ENCODE measurements around the gene FOXN3. TPM values are rescaled to one million over a fixed set of nuclear protein-coding genes. Genes with fewer than 3 reads are reported as not detected.
A peak's percentile ranks its signal among the peaks of the same experiment; 100 is the strongest.

Gene FOXN3
- total RNA-seq, 1 experiment from 2014 or later = 13.8 TPM

DNA sequence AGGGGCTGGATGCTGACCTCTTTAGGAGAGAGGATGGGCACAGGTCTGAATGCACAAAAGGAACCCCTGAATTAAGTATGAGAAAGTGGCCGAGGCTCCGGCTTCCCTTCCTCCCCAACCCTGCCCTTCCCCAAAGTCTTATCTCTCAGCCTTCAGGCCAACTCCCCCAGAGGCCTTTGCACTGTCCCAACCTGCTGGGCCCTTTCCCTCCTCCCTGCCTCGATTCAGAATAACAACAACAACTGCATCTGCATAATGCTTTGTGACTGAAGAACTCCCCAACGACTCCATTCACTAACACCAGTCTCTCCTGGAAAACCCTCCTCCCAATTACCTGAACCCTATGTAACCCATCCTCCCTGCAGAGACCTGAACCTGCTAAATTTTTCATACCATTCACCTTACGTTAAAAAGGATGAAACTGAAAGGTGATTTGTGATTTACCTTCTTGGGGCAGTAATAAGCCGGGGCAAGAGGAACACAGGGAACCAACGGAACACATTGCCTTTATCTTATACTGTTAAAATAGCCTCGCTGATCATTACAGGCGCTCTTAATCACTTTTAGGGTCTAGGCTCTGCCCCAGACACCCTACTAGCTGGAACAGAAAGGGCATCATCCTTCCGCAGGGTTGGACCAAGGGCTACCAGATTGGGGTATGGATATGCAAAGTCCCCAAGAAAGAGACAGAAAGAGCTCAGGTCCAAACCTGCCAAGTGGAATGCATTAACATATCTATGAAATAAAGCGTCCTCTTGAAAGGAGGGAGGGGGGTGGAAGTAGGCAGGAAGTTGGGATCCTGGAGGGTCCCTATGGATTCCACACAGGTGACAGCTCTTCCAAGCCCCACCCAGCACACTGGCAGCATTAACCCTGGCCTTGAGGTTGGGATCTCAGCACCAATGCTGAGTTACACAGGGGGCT, 24.2 kb upstream of the FOXN3 start:
- no peaks in the 10 kb centered on the region for H3K27me3 ChIP-seq (ENCODE audit: low read length)
- no peaks in the 10 kb centered on the region for H3K36me3 ChIP-seq (ENCODE audit: insufficient read depth, low read length)
- no peaks in the 10 kb centered on the region for H4K20me1 ChIP-seq (ENCODE audit: insufficient read depth, low read depth, low read length)
- no peak overlapping the region for H3K27ac ChIP-seq (ENCODE audit: low read length)
- no peaks in the 10 kb centered on the region for H3K9me3 ChIP-seq (ENCODE audit: low read length)
- no peaks in the 10 kb centered on the region for H3K9me2 ChIP-seq (replicated peaks; ENCODE audit: insufficient read depth, low read length)
- no peak overlapping the region for H3K4me3 ChIP-seq (ENCODE audit: low read length)
- no peak for DNase-seq
- no peak overlapping the region for H3K4me2 ChIP-seq (ENCODE audit: low read depth, low read length, poor library complexity, severe bottlenecking)
- no peaks in the 10 kb centered on the region for H3K79me2 ChIP-seq (ENCODE audit: low read length)
- H2AFZ ChIP-seq (ENCODE audit: low read length) = no peak overlapping the region
- H3K9ac ChIP-seq (ENCODE audit: low read length) = no peak overlapping the region
- peaks cover 8% of the 10 kb centered on the region for H3K4me1 ChIP-seq (ENCODE audit: low read length)

DNA sequence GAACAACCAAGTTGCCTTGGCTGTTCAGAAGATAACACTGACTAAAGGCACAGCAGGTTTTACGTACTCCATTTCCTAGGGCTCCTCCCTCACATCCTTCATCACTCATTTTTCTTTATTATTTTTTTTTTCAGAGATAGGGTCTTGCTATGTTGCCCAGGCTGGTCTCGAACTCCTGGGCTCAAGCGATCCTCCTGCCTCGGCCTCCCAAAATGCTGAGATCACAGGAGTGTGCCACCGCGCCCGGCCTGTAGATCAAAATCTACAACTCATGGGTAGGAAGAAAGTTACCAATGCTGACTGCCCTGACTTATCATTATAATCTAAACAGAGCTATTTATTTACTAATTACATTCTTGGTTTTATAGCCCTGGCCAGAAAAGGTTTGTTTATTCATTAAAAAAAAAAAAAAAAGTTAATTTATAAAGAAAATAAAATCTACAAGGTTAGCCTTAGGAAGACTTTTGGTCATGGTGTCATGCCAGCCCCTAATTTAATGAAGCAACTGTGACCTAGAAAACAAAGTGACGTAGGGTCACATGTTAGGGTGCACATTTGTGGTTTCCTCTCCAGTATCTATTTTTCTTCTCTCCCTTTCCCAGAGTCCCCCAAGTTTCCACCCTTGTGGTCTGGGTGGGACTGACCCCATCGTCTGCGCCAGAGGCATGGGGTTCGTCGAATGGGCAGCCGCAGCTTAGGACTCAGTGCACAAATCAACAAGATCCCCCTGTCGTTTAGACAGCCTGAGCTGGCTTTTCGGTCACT, 19.0 kb upstream of the FOXN3 start:
- H3K9me2 ChIP-seq (replicated peaks; ENCODE audit: insufficient read depth, low read length) = no peaks in the 10 kb centered on the region
- no peaks in the 10 kb centered on the region for H3K36me3 ChIP-seq (ENCODE audit: insufficient read depth, low read length)
- H3K4me3 ChIP-seq (ENCODE audit: low read length) = no peak overlapping the region
- no peak overlapping the region for H3K27ac ChIP-seq (ENCODE audit: low read length)
- H3K9me3 ChIP-seq (ENCODE audit: low read length) = no peaks in the 10 kb centered on the region
- no peak for DNase-seq
- no peak overlapping the region for H3K4me2 ChIP-seq (ENCODE audit: low read depth, low read length, poor library complexity, severe bottlenecking)
- peaks cover 5% of the 10 kb centered on the region for H3K4me1 ChIP-seq (ENCODE audit: low read length)
- H3K27me3 ChIP-seq (ENCODE audit: low read length) = no peaks in the 10 kb centered on the region
- no peaks in the 10 kb centered on the region for H3K79me2 ChIP-seq (ENCODE audit: low read length)
- H2AFZ ChIP-seq (ENCODE audit: low read length) = no peak overlapping the region
- H4K20me1 ChIP-seq (ENCODE audit: insufficient read depth, low read depth, low read length) = no peaks in the 10 kb centered on the region
- no peak overlapping the region for H3K9ac ChIP-seq (ENCODE audit: low read length)

DNA sequence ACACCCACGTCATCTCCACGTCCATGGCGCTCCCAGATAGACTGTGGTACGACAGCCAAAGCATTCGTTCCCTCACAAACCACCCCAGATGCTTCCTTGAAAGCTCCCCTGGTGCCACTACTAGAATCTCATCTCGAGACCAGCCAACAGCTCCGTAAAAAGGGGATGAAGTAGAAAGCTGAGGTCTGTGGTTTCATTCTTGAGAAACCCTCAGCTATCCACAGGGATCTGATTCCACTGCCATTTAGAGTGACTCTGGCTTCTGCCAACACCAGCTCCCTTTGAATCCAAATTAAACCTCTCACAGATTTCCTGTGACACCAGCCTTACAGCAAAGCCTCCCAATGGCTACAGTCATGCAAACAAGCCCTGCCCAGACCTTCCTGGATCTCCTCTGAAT, 18.5 kb upstream of the FOXN3 start:
- no peak overlapping the region for H3K4me3 ChIP-seq (ENCODE audit: low read length)
- no peak overlapping the region for H3K27ac ChIP-seq (ENCODE audit: low read length)
- H4K20me1 ChIP-seq (ENCODE audit: insufficient read depth, low read depth, low read length) = no peaks in the 10 kb centered on the region

DNA sequence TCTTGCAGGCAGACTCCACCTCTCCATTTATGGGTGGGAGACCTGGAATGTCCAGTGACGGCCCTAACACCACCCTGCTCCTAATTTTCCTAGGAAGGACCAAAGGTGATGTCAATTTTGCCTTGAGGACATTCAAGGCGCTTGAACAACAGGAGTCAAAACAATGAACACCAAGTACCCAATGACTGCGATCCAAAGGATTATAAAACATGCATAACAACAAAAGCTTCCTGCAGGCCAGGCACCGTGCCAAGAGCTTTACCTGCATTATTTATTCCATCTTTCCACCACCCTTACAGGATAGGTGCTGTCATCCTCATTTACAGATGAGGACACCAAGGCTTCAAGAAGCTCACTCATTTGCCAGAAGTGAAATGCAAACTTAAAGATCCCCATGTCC, 15.2 kb upstream of the FOXN3 start:
- Histone ChIP-seq H3K9me2 (replicated peaks; ENCODE audit: insufficient read depth, low read length) (no peaks in the 10 kb centered on the region), H2AFZ (ENCODE audit: low read length) (no peak overlapping the region), H3K9ac (ENCODE audit: low read length) (no peak overlapping the region), H3K4me3 (ENCODE audit: low read length) (no peak overlapping the region), H3K27me3 (ENCODE audit: low read length) (no peaks in the 10 kb centered on the region), H3K36me3 (ENCODE audit: insufficient read depth, low read length) (no peaks in the 10 kb centered on the region), H3K4me2 (ENCODE audit: low read depth, low read length, poor library complexity, severe bottlenecking) (no peak overlapping the region), H3K9me3 (ENCODE audit: low read length) (no peaks in the 10 kb centered on the region), H3K79me2 (ENCODE audit: low read length) (no peaks in the 10 kb centered on the region), H4K20me1 (ENCODE audit: insufficient read depth, low read depth, low read length) (no peaks in the 10 kb centered on the region), H3K4me1 (ENCODE audit: low read length) (peaks cover 25% of the 10 kb centered on the region), H3K27ac (ENCODE audit: low read length) (no peak overlapping the region)
- DNase-seq = no peak

More for the DNA sequence above, 18.5 kb upstream of the FOXN3 start:
- H3K36me3 ChIP-seq (ENCODE audit: insufficient read depth, low read length) = no peaks in the 10 kb centered on the region
- no peaks in the 10 kb centered on the region for H3K27me3 ChIP-seq (ENCODE audit: low read length)
- H3K9me3 ChIP-seq (ENCODE audit: low read length) = no peaks in the 10 kb centered on the region
- H3K9me2 ChIP-seq (replicated peaks; ENCODE audit: insufficient read depth, low read length) = no peaks in the 10 kb centered on the region
- no peaks in the 10 kb centered on the region for H3K79me2 ChIP-seq (ENCODE audit: low read length)
- peaks cover 11% of the 10 kb centered on the region for H3K4me1 ChIP-seq (ENCODE audit: low read length)
- no peak overlapping the region for H2AFZ ChIP-seq (ENCODE audit: low read length)
- DNase-seq = no peak
- H3K4me2 ChIP-seq (ENCODE audit: low read depth, low read length, poor library complexity, severe bottlenecking) = no peak overlapping the region
- H3K9ac ChIP-seq (ENCODE audit: low read length) = no peak overlapping the region

DNA sequence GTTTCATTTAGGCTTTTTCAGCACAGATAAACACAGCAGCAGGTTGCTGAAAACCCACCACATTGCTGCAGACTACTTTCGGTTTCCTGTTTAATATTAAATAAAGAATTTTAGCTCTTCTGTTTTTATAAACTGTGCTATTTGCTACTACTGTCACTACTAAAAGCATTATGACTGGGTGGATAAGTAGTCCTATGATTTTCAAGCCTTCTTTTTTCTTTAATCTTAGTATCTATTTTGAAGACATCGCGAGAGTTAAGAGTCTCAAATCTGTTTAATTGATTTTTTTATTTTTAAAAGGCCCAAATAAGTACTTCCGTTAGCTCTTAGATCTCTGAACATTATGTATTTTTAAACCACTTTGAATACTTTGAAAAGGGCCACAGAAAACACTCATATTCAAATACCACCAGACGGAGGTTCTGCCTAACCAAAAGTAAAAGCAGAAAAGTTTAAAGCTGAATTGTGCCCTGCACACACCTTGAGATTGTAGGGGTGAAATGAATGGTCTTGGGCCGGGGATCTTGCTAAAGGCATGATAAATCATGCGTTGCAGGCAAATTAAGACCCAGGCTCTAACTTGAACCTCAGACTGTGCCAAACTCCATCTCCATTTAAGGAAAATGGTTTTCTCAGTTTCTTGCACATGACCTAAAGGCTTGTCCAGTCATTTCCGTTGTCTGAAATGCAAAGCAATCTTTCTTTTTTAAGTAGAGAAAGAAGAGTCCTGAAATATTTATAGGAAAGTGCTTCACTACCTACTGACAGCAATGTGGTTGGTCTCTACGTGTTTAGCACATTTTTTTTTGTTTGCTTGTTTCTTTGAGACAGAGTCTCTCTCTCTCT, 13.6 kb upstream of the FOXN3 start:
- H2AFZ ChIP-seq (ENCODE audit: low read length) = no peak overlapping the region
- peaks cover 25% of the 10 kb centered on the region for H3K4me1 ChIP-seq (ENCODE audit: low read length)

DNA sequence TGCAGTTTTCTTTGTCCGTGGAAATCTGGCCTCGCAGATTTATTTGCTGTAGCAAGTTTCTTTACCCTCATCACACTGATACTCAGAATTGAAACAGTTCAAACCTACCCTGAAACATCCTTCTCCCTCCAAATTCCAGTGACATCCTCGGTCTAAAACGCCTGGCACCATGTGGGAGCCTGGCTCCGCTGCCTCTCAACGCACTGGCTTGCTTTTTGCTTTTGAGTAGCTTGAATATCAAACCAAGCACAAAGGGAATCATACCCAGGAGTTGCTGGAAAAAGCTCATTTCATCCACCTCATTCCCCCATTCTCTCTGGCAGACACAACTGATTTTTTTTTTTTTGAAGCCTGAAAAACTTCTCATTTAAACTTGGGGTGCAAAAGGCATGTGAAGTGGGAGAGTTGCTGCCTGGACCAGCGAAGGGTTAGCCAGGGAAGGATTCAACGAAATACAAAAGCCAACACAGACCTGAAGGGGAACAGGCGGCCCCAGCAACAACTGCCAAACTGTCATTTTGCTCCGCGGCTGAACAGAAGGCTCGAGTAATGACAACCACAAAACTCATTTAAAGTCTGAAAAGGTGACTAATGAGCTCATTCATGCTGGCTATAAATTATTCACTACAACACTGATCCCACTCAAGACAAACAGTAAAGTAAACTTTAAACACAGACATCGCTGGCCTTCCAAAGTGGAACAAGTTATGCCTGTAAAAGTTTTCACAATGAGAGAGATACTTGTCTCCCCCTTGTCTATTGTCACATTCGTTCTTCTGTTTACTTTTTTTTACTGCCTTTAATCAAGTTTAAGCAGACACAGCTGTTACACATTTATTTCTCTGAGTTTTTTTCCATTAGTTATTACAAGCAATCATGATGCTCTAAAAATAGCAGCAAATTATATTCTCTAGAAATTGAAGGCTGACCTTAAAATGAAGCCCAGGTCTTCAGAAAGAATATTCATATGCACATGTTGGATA, 12.5 kb upstream of the FOXN3 start:
- H4K20me1 ChIP-seq (ENCODE audit: insufficient read depth, low read depth, low read length) = no peaks in the 10 kb centered on the region
- peak overlapping the region; percentile 77 for H3K4me2 ChIP-seq (ENCODE audit: low read depth, low read length, poor library complexity, severe bottlenecking)
- H3K27me3 ChIP-seq (ENCODE audit: low read length) = no peaks in the 10 kb centered on the region
- no peaks in the 10 kb centered on the region for H3K9me2 ChIP-seq (replicated peaks; ENCODE audit: insufficient read depth, low read length)
- H2AFZ ChIP-seq (ENCODE audit: low read length) = no peak overlapping the region
- no peaks in the 10 kb centered on the region for H3K9me3 ChIP-seq (ENCODE audit: low read length)
- no peak for DNase-seq
- H3K27ac ChIP-seq (ENCODE audit: low read length) = peak overlapping the region; percentile 78
- no peaks in the 10 kb centered on the region for H3K36me3 ChIP-seq (ENCODE audit: insufficient read depth, low read length)
- peak overlapping the region; percentile 57 for H3K4me3 ChIP-seq (ENCODE audit: low read length)
- H3K79me2 ChIP-seq (ENCODE audit: low read length) = no peaks in the 10 kb centered on the region
- H3K9ac ChIP-seq (ENCODE audit: low read length) = peak overlapping the region; percentile 46
- peaks cover 25% of the 10 kb centered on the region for H3K4me1 ChIP-seq (ENCODE audit: low read length)

More for the DNA sequence above, 13.6 kb upstream of the FOXN3 start:
- Histone ChIP-seq H3K4me2 (ENCODE audit: low read depth, low read length, poor library complexity, severe bottlenecking) (peak overlapping the region; percentile 77), H3K27ac (ENCODE audit: low read length) (peak overlapping the region; percentile 78), H3K4me3 (ENCODE audit: low read length) (peak overlapping the region; percentile 57), H4K20me1 (ENCODE audit: insufficient read depth, low read depth, low read length) (no peaks in the 10 kb centered on the region), H3K79me2 (ENCODE audit: low read length) (no peaks in the 10 kb centered on the region), H3K9me3 (ENCODE audit: low read length) (no peaks in the 10 kb centered on the region), H3K9me2 (replicated peaks; ENCODE audit: insufficient read depth, low read length) (no peaks in the 10 kb centered on the region), H3K27me3 (ENCODE audit: low read length) (no peaks in the 10 kb centered on the region), H3K36me3 (ENCODE audit: insufficient read depth, low read length) (no peaks in the 10 kb centered on the region), H3K9ac (ENCODE audit: low read length) (peak overlapping the region; percentile 46)
- peak; percentile 98 for DNase-seq

DNA sequence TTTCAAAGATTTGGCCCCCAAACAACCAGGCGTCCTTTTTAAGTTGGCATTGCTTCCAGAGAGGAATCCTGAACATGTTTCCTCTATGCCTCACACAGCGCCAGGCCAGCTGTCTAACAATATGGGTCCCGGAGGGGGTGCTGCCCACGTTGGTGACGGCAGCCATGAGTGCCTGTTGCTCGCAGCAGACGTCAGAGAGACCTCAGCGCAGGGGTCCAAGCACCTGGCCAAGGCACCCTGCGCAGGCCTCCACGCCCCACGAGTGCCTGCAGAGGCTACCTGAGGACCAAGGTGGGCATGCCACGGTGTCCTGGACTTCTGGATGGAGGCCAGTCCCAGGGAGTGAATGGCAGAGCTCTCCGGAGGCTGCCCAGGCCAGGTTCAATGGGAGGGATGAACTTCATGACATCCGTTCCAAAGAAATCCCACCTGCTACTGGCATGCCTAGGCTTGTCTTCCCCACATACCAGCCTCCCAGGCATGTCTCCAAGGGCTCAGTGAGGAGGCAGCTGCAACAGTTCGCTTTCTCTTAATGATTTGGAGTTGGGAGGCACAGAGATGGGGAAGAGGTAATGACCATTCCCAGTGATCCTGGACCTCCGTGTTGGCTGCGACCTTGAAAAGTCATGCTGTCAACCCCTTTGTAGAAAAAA, 11.6 kb upstream of the FOXN3 start:
- DNase-seq = no peak
- H3K36me3 ChIP-seq (ENCODE audit: insufficient read depth, low read length) = no peaks in the 10 kb centered on the region
- no peaks in the 10 kb centered on the region for H4K20me1 ChIP-seq (ENCODE audit: insufficient read depth, low read depth, low read length)
- no peak overlapping the region for H3K4me2 ChIP-seq (ENCODE audit: low read depth, low read length, poor library complexity, severe bottlenecking)
- H3K9me3 ChIP-seq (ENCODE audit: low read length) = no peaks in the 10 kb centered on the region
- no peaks in the 10 kb centered on the region for H3K79me2 ChIP-seq (ENCODE audit: low read length)
- H3K27ac ChIP-seq (ENCODE audit: low read length) = no peak overlapping the region
- no peak overlapping the region for H3K4me3 ChIP-seq (ENCODE audit: low read length)
- no peak overlapping the region for H3K9ac ChIP-seq (ENCODE audit: low read length)
- no peaks in the 10 kb centered on the region for H3K27me3 ChIP-seq (ENCODE audit: low read length)
- peaks cover 25% of the 10 kb centered on the region for H3K4me1 ChIP-seq (ENCODE audit: low read length)
- no peak overlapping the region for H2AFZ ChIP-seq (ENCODE audit: low read length)
- H3K9me2 ChIP-seq (replicated peaks; ENCODE audit: insufficient read depth, low read length) = no peaks in the 10 kb centered on the region

All from Karpas-422 (cell line).